IPS DF 4.7 (cell line): ENCODE data around the gene DUSP15.
"Not testable (repeated sequence)": the region's sequence is repeated elsewhere in the genome, so short reads cannot be mapped to it uniquely, and the experiment has no call there.

Experiments
- DNase-seq: peaks from one replicate; pipeline ENCODE4 v3.0.0-alpha.2; 2013; ENCODE audit warnings: low spot score; ENCODE audit errors: extremely low read depth

Gene DUSP15

GRCh38 chr20:31840906-31841816, 29.2 kb downstream of the DUSP15 start:
- DNase-seq, result no peak

DNA sequence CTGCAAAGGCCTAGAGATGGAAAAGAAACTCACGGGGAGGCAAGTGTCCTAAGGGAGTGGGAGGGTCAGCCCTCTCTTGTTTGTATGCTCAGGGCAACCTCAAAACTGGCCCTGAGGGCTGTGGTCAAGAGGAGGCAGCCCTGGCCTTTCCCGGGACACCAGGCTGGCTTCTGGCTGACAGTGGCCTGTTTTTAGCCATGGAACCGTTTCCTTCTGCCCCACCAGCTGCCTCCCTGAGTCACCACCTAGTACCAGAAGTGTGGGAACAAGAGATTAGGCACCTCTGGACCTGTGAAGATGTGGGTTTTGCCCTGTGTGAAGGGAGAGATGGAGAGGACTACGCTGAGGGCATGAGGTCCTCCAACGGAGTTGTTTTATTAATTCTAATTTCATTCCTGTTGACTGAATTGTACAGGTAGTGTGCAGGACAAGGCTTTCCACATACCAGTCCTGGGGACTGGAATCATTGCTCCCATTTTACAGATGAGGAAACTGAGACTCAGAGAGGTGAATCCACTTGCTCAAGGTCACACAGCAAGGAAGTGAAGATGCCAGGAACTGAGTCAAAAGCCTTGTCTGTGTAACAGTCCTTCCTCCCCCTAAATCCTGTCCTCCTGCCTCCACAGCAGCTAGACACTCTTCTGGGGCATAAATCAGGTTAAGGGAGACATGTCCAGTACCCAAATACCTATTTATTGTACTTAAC, 30.4 kb downstream of the DUSP15 start:
- no peak for DNase-seq

GRCh38 chr20:31838646-31839292, 31.6 kb downstream of the DUSP15 start:
- DNase-seq, result no peak

GRCh38 chr20:31837896-31838397, 32.4 kb downstream of the DUSP15 start:
- DNase-seq, result no peak

- DNase-seq, result no peak
Measured at GRCh38 chr20:31836853-31837608, 33.3 kb downstream of the DUSP15 start.

GRCh38 chr20:31835977-31836852, 34.1 kb downstream of the DUSP15 start:
- DNase-seq, result no peak

- DNase-seq, result no peak
Measured at GRCh38 chr20:31835554-31835953, 34.8 kb downstream of the DUSP15 start.

GRCh38 chr20:31833931-31834521, 36.3 kb downstream of the DUSP15 start:
- DNase-seq, result no peak

- peak; percentile 80 for DNase-seq
Measured at GRCh38 chr20:31833130-31833930, 37.0 kb downstream of the DUSP15 start.

GRCh38 chr20:31831771-31832306, 38.5 kb downstream of the DUSP15 start:
- DNase-seq, result no peak

GRCh38 chr20:31831211-31831610, 39.1 kb downstream of the DUSP15 start:
- no peak for DNase-seq

DNA sequence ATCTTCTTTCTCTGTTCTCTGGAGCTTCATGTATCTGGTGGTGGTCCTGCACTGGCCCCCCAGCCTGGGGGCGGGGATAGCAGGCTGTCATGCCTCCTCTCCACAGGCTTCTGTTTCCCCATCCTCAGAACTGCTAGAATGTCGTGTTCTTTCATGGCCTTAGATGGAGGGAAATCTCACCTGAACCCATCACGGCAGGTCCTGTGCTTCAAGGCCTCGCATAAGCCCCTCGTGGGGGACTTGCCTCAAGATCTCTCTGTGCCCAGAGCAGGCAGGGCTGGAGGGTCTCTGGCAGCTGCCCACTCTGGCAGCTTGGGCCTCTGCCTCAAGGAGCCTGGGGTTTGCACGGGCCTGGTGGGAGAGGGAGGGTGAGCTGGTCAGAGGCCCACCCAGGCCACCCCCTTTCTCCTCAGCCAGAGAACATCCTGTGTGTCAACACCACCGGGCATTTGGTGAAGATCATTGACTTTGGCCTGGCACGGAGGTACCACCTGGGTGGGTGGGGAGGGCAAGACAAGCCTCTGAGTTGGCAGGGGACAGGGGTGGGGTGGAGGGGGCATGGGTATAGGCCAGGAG, 39.8 kb downstream of the DUSP15 start:
- no peak for DNase-seq

GRCh38 chr20:31829731-31830130, 40.6 kb downstream of the DUSP15 start:
- no peak for DNase-seq

GRCh38 chr20:31828016-31828415, 42.3 kb downstream of the DUSP15 start:
- not testable (repeated sequence) for DNase-seq

- no peak for DNase-seq
Measured at GRCh38 chr20:31827059-31827458, 43.3 kb downstream of the DUSP15 start.

DNA sequence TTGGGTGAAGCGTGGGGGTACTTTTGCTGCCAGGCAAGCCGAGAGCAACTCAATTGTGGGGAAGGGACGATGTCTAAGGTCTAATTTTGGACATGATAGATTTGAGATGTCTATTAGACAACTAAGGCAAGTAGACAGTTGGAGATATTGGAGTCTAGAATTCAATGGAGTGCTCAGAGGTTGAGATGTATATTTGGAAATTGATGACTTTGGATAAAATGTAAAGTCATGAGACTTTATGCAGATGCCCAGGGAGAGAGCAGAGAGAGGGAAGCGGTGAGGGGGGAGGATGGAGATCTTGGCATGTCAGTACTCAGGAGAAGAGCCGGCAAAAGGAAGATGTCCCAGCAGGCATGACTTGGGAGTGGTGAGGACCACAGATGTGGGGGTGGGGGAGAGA, 44.3 kb downstream of the DUSP15 start:
- no peak for DNase-seq

- no peak for DNase-seq
Measured at GRCh38 chr20:31824554-31825313, 45.6 kb downstream of the DUSP15 start.

- no peak for DNase-seq
Measured at GRCh38 chr20:31824125-31824485, 46.2 kb downstream of the DUSP15 start.
